ENCODE data around the gene SIRT2.
"Not testable (repeated sequence)": the region's sequence is repeated elsewhere in the genome, so short reads cannot be mapped to it uniquely, and the experiment has no call there.

The SIRT2 gene

DNA sequence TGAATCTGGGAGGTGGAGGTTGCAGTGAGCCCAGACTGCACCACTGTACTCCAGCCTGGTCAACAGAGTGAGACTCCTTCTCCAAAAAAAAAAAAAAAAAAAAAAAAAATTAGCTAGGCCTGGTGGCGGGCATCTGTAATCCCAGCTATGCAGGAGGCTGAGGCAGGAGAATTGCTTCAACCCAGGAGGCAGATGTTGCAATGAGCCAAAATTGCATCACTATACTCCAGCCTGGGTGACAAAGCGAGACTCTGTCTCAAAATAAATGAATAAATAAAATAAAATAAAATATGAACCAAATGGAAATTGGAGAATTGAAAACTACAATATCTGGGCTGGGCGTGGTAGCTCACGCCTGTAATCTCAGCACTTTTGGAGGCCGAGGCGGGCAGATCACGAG is 70.2 kb downstream of the SIRT2 start:
- H3K14ac ChIP-seq (ENCODE audit: low read length in 2 of 2); H2AK5ac ChIP-seq (ENCODE audit: low read length, severe bottlenecking); H3K23ac ChIP-seq (ENCODE audit: low read length in 2 of 2); H2BK120ac ChIP-seq (ENCODE audit: low read depth, low read length); H2BK12ac ChIP-seq (ENCODE audit: low read length in 2 of 2); H2AFZ ChIP-seq (ENCODE audit: low read depth, low read length); H4K8ac ChIP-seq (ENCODE audit: low read length); H3K4me2 ChIP-seq (ENCODE audit: low read length, poor library complexity, severe bottlenecking); H3K27me3 ChIP-seq (ENCODE audit: control insufficient read depth in 1 of 2, insufficient read depth in 1 of 2, low read length in 2 of 2); H3K27ac ChIP-seq (ENCODE audit: low read length, poor library complexity, severe bottlenecking); H3K9me3 ChIP-seq (ENCODE audit: control insufficient read depth, low read length); H3K4me3 ChIP-seq (ENCODE audit: insufficient read depth in 1 of 2, low read depth in 1 of 2, low read length in 2 of 2); H3K9ac ChIP-seq (ENCODE audit: low read length); H3K4ac ChIP-seq (ENCODE audit: low read depth in 1 of 2, low read length in 2 of 2); H4K91ac ChIP-seq (ENCODE audit: low read length); H2BK5ac ChIP-seq (ENCODE audit: low read depth, low read length, poor library complexity, severe bottlenecking); H2BK15ac ChIP-seq (ENCODE audit: low read depth, poor library complexity, severe bottlenecking): not testable (repeated sequence)
- peak; percentile 77 for DNase-seq
- Histone ChIP-seq H3K79me1 (replicated peaks; ENCODE audit: low read length, poor library complexity, severe bottlenecking) (peaks cover 17% of the 10 kb centered on the region), H3K18ac (ENCODE audit: low read depth in 1 of 2, low read length in 2 of 2) (peak overlapping the region in 1 of 2 experiments; percentile 16), H3K36me3 (ENCODE audit: control insufficient read depth in 1 of 2, insufficient read depth in 2 of 2, low read depth in 1 of 2, low read length in 2 of 2) (peaks cover 25 to 29% of the 10 kb centered on the region in 2 experiments), H3K4me1 (ENCODE audit: control insufficient read depth, insufficient read depth, low read depth, low read length) (peaks cover 18% of the 10 kb centered on the region)
- over 99% methylated on average over 6 of the region's 7 CpGs for WGBS

All from mesenchymal stem cell (in vitro differentiated cells and primary cell).